ENCODE measurements around the gene ERH. TPM values are rescaled to one million over a fixed set of nuclear protein-coding genes. Genes with fewer than 3 reads are reported as not detected.

The ERH gene
- total RNA-seq, 2 experiments from 2014 or later: 327 to 330 TPM

- Mint-ChIP-seq H3K36me3 (no peaks in the 10 kb centered on the region), H3K4me1 (ENCODE audit: low read depth) (no peaks in the 10 kb centered on the region), H3K9me3 (no peaks in the 10 kb centered on the region), H3K27ac (no peak overlapping the region), H3K27me3 (peaks cover 4% of the 10 kb centered on the region), H3K4me3 (no peak overlapping the region)
- intact Hi-C loops (cut with micrococcal nuclease): no loop called here
- ChIA-PET POLR2A (no interaction called here), CTCF (no interaction called here)
- no peak for DNase-seq
Measured at GRCh38 chr14:69335371-69335771, 62.7 kb downstream of the ERH start.

DNA sequence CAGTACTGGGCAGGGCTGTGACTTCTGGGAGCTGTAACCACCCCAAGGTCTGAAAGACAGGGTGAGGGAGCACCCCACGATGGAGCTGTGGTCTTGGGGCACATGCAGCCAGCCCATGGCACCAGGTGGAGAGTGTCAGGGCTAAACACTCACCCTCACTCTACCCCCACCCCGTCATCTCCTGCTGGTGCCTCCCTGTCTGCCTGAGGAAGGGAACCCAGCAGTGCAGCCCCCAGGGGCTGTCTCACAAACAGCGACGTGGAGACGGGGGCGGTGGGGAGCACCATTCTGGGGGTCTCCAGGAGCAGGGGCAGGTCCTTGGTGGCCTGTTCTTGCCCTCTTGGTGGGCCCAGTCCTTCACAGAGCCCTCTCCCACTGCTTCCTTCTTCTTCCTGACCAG, 63.5 kb downstream of the ERH start:
- POLR2A ChIA-PET: no interaction called here
- CTCF ChIA-PET: no interaction called here

GRCh38 chr14:69333791-69334337, 64.2 kb downstream of the ERH start:
- peaks cover 4% of the 10 kb centered on the region for H3K27me3 Mint-ChIP-seq
- H3K36me3 Mint-ChIP-seq: no peaks in the 10 kb centered on the region
- ChIA-PET CTCF (interaction anchor here (1.3 kb wide), 1 partner anchor 13 kb away, joined by 3 read pairs; no protein-coding TSS in a partner anchor), POLR2A (no interaction called here)
- DNase-seq: no peak
- no peak overlapping the region for H3K27ac Mint-ChIP-seq
- H3K9me3 Mint-ChIP-seq: no peaks in the 10 kb centered on the region
- no peaks in the 10 kb centered on the region for H3K4me1 Mint-ChIP-seq (ENCODE audit: low read depth)
- no peak overlapping the region for H3K4me3 Mint-ChIP-seq
- intact Hi-C loops (cut with micrococcal nuclease): no loop called here

More for the DNA sequence above, 63.5 kb downstream of the ERH start:
- intact Hi-C loops (cut with micrococcal nuclease): no loop called here
- DNase-seq: no peak
- H3K27ac Mint-ChIP-seq: no peak overlapping the region
- no peaks in the 10 kb centered on the region for H3K9me3 Mint-ChIP-seq
- no peaks in the 10 kb centered on the region for H3K36me3 Mint-ChIP-seq
- H3K4me1 Mint-ChIP-seq (ENCODE audit: low read depth): no peaks in the 10 kb centered on the region
- no peak overlapping the region for H3K4me3 Mint-ChIP-seq
- H3K27me3 Mint-ChIP-seq: peaks cover 4% of the 10 kb centered on the region

GRCh38 chr14:69332782-69333395, 65.2 kb downstream of the ERH start:
- no peak for DNase-seq
- H3K36me3 Mint-ChIP-seq: no peaks in the 10 kb centered on the region
- H3K9me3 Mint-ChIP-seq: no peaks in the 10 kb centered on the region
- CTCF ChIA-PET: interaction anchor here (0.5 to 1.3 kb wide), 3 partner anchors 14 to 422 kb away, joined by 3 read pairs; no protein-coding TSS in a partner anchor
- peaks cover 3% of the 10 kb centered on the region for H3K27me3 Mint-ChIP-seq
- H3K4me3 Mint-ChIP-seq: no peak overlapping the region
- H3K4me1 Mint-ChIP-seq (ENCODE audit: low read depth): no peaks in the 10 kb centered on the region
- POLR2A ChIA-PET: interaction anchor here (0.6 kb wide), 1 partner anchor 17 kb away, joined by 3 read pairs; no protein-coding TSS in a partner anchor
- H3K27ac Mint-ChIP-seq: no peak overlapping the region
- intact Hi-C loops (cut with micrococcal nuclease): no loop called here

DNA sequence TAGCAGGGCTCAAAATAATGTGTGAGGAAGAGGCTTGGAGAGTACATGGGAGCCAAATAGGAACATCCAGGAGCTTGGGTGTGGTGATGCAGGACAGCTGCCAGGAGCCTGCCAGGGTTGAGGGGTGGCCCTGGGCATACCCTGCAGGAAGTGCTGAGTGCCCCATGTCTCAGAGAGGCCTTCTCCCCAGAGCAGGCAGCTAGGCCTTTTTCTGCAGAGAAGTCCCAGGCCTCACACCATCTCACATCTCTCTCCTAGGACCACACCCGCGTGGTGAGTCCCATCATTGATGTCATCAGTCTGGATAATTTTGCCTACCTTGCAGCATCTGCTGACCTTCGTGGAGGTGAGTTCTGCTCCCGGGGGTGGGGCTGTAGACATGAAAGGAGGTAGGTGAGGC, 66.9 kb downstream of the ERH start:
- H3K9me3 Mint-ChIP-seq: no peaks in the 10 kb centered on the region
- no peaks in the 10 kb centered on the region for H3K4me1 Mint-ChIP-seq (ENCODE audit: low read depth)
- ChIA-PET CTCF (interaction anchor here (0.9 to 1.2 kb wide), 2 partner anchors 202 to 1503 kb away, joined by 3 read pairs; no protein-coding TSS in a partner anchor), POLR2A (no interaction called here)
- H3K27me3 Mint-ChIP-seq: no peaks in the 10 kb centered on the region
- no peaks in the 10 kb centered on the region for H3K36me3 Mint-ChIP-seq
- H3K4me3 Mint-ChIP-seq: no peak overlapping the region
- intact Hi-C loops (cut with micrococcal nuclease): no loop called here
- no peak for DNase-seq
- H3K27ac Mint-ChIP-seq: no peak overlapping the region

Other genes with a start within 250 kb of the ERH start
- 10 to 100 TPM; 32.3 to 34.0 TPM for gene DCAF5, start 245.2 kb downstream of the ERH start, total RNA-seq
- gene EXD2, start 206.8 kb downstream of the ERH start, total RNA-seq: 10 to 100 TPM; 10.5 to 11.5 TPM
- not detected for gene GALNT16, start 138.1 kb downstream of the ERH start, total RNA-seq
- 10 to 100 TPM; 39.3 to 40.3 TPM for gene SLC39A9, start 393 bp upstream of the ERH start, total RNA-seq
- under 1 TPM; 0.05 TPM for gene PLEKHD1, start 86.4 kb upstream of the ERH start, total RNA-seq
- not detected for gene CCDC177, start 176.6 kb upstream of the ERH start, total RNA-seq
- gene SUSD6, start 213.3 kb upstream of the ERH start, total RNA-seq: 10 to 100 TPM; 69.9 to 72.2 TPM

Measured in activated CD4-positive, alpha-beta memory T cell treated with anti-CD3 and anti-CD28 coated beads for 36 hours (primary cell).